GM12892 (cell line): Measurements from ENCODE around the gene PLPP4.

ENCODE experiments used
- POLR2A ChIP-seq: IDR thresholded peaks from 2 replicates; pipeline ENCODE4 v1.6.1; 2011; ENCODE audit warnings: low read depth, low read length, control low read depth
- POLR2AphosphoS5 ChIP-seq: IDR thresholded peaks from 2 replicates; pipeline ENCODE4 v1.6.1; 2011; ENCODE audit warnings: low read depth, low read length, control low read depth

DNA sequence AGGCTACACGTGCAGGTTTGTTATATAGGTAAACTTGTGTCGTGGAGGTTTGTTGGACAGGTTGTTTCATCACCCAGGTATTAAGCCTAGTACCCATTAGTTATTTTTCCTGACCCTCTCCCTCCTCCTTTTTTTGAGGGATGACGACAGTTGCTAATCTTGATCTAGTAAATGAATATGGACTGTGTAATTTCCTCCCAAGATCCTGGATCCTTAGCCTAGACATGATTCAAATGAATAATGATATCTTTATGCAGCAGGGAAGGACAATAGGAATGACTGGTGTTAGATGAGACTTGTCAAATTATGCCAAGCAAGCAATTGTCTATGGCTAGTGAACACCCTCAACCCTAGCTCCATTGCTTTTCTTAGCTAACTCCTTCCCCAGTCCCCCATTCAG lies 156.2 kb downstream of the PLPP4 start:
- no peak for TF ChIP-seq POLR2A
- TF ChIP-seq POLR2AphosphoS5, result no peak
